ENCODE results near the gene WBP4.
"Not testable (repeated sequence)": the region's sequence is repeated elsewhere in the genome, so short reads cannot be mapped to it uniquely, and the experiment has no call there.

Gene WBP4

DNA sequence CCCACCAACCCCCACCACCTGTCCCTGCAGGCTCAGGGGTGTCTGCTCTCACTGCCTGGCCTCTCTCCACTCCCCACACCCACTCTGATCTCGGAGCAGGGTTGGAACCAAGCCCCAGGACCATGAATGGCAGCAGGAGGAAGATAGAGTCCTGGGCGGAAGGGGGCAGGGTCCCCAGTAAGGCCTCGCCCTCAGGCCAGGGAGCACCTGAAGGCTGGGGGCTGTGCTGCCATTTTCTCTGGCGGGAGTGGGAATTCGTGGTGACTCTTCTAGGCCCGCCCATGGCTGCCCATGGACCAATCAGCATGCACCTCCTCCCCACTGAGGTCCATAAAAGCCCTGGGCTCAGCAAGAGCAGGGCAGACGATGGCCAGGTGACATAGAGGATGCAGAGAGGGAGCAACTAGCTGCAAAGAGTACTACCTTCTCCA is 46.3 kb downstream of the WBP4 start:
- H3K9me3 ChIP-seq (ENCODE audit: severe bottlenecking), result no peaks in the 10 kb centered on the region
- TF ChIP-seq, protein P1, sequence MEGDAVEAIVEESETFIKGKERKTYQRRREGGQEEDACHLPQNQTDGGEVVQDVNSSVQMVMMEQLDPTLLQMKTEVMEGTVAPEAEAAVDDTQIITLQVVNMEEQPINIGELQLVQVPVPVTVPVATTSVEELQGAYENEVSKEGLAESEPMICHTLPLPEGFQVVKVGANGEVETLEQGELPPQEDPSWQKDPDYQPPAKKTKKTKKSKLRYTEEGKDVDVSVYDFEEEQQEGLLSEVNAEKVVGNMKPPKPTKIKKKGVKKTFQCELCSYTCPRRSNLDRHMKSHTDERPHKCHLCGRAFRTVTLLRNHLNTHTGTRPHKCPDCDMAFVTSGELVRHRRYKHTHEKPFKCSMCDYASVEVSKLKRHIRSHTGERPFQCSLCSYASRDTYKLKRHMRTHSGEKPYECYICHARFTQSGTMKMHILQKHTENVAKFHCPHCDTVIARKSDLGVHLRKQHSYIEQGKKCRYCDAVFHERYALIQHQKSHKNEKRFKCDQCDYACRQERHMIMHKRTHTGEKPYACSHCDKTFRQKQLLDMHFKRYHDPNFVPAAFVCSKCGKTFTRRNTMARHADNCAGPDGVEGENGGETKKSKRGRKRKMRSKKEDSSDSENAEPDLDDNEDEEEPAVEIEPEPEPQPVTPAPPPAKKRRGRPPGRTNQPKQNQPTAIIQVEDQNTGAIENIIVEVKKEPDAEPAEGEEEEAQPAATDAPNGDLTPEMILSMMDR (IDR thresholded peaks at IDR 0.05; ENCODE audit: low read depth, low read length), result no peak
- no peak overlapping the region for H3K27ac ChIP-seq
- no peak for DNase-seq
- no peaks in the 10 kb centered on the region for H3K36me3 ChIP-seq
- no peak overlapping the region for H3K4me3 ChIP-seq (ENCODE audit: low read depth, low read length)
- H3K27me3 ChIP-seq (ENCODE audit: insufficient read depth, low read depth, severe bottlenecking), result no peaks in the 10 kb centered on the region

DNA sequence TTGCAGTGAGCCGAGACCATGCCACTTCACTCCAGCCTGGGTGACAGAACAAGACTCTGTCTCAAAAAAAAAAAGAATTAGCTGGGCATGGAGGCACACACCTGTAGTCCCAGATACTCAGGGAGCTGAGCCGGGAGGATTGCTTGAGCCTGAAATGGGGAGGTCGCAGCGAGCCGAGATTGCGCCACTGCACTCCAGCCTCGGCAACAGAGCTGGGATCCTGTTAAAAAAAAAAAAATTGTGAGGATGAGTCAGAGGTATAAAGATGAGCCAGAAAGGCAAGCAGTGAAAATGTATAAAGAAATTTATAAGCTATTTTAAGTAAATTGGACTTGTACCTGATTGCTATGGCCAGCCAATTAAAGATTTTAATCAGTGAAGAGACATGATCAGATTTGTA is 50.1 kb downstream of the WBP4 start:
- no peaks in the 10 kb centered on the region for H3K36me3 ChIP-seq
- no peaks in the 10 kb centered on the region for H3K27me3 ChIP-seq (ENCODE audit: insufficient read depth, low read depth, severe bottlenecking)
- H3K9me3 ChIP-seq (ENCODE audit: severe bottlenecking), result no peaks in the 10 kb centered on the region
- DNase-seq, result no peak
- no peak overlapping the region for H3K4me3 ChIP-seq (ENCODE audit: low read depth, low read length)
- no peak overlapping the region for H3K27ac ChIP-seq
- TF ChIP-seq, protein P1 (IDR thresholded peaks at IDR 0.05; ENCODE audit: low read depth, low read length), result no peak

DNA sequence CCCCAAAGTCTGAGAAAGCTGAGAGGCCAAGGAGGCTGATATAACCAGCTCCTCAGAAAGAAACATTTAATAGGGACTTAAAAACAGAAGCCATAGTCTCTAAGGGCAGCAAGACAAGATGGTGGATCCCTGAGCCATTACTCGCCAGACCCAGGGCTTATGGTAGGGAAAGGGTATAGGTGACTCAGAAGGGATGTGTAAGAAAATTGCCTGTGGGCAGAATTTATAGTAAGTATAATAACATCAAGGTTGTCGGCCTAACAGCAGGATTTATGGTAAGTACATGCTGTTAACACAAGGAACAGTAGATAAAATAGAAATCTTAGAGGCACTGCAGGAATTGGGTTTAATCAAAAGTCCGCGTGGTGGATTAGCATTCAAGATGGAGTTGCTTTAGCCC is 56.6 kb downstream of the WBP4 start:
- TF ChIP-seq, protein P1 (IDR thresholded peaks at IDR 0.05; ENCODE audit: low read depth, low read length), result no peak
- DNase-seq, result no peak
- H3K27me3 ChIP-seq (ENCODE audit: insufficient read depth, low read depth, severe bottlenecking), result no peaks in the 10 kb centered on the region
- no peak overlapping the region for H3K4me3 ChIP-seq (ENCODE audit: low read depth, low read length)
- no peaks in the 10 kb centered on the region for H3K9me3 ChIP-seq (ENCODE audit: severe bottlenecking)
- H3K36me3 ChIP-seq, result no peaks in the 10 kb centered on the region
- no peak overlapping the region for H3K27ac ChIP-seq

DNA sequence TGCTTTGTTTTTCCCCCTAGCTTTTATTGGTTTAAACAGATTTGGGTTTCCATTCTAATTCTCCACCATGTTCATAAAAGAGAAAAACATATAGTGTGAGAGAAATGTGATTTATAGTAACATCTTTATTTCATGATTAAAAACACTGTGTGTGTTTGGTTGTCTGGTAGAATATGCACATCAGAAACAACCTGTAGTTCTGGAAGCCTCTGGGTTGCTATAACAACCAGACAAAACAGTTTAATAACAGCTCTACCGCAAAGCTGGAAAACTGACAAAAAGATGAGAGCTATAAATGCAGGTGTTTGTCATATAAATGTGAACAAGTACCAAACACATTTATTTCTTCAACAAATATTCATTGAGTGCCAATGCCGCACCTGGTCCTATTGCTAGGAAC is 61.5 kb downstream of the WBP4 start:
- H3K27me3 ChIP-seq (ENCODE audit: insufficient read depth, low read depth, severe bottlenecking), result no peaks in the 10 kb centered on the region
- DNase-seq, result no peak
- no peak overlapping the region for H3K4me3 ChIP-seq (ENCODE audit: low read depth, low read length)
- TF ChIP-seq, protein P1 (IDR thresholded peaks at IDR 0.05; ENCODE audit: low read depth, low read length), result no peak
- H3K36me3 ChIP-seq, result no peaks in the 10 kb centered on the region
- no peaks in the 10 kb centered on the region for H3K9me3 ChIP-seq (ENCODE audit: severe bottlenecking)
- H3K27ac ChIP-seq, result no peak overlapping the region

DNA sequence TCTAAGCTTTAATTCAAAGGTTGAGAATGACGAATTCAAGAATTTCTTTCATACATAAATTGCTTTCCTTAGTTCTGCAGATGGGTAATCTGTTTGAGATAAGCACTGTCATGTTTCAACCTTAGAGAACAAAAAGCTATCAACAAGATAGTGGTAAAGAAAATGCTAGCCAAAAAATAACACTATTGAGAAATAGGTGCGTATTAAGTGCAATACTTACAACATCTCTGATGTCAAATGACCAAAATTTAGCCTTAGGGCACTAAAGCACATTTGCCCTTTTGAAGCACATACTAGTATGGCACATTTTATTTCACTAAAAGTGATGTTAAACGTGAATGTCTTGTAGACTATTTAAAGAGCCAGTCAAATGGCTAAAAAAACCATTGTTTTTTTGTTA is 66.4 kb downstream of the WBP4 start:
- Histone ChIP-seq H3K27me3 (ENCODE audit: insufficient read depth, low read depth, severe bottlenecking) (no peaks in the 10 kb centered on the region), H3K27ac (no peak overlapping the region), H3K4me3 (ENCODE audit: low read depth, low read length) (no peak overlapping the region), H3K36me3 (no peaks in the 10 kb centered on the region), H3K9me3 (ENCODE audit: severe bottlenecking) (no peaks in the 10 kb centered on the region)
- TF ChIP-seq, protein P1 (IDR thresholded peaks at IDR 0.05; ENCODE audit: low read depth, low read length), result no peak
- DNase-seq, result no peak

DNA sequence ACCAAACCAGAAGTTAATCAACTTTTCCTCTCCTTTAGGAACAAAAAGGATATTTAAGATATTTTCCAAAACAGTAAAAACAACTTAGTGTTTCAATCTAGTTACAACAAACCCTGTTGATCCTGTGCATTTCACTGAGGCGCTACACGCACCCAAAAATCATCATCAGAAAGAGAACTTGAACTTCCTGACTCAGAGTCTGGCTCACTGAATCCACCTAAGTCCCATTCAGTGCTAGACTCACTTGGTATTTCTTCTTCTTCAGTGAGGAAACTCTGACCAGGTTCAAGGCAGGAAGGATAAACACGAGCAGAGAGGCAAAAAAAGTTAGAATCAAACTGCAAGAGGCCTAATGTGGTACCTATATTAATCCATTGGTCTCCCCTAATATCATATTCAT is 69.0 kb downstream of the WBP4 start:
- Histone ChIP-seq H3K27me3 (ENCODE audit: insufficient read depth, low read depth, severe bottlenecking) (no peaks in the 10 kb centered on the region), H3K4me3 (ENCODE audit: low read depth, low read length) (no peak overlapping the region), H3K27ac (no peak overlapping the region), H3K36me3 (no peaks in the 10 kb centered on the region), H3K9me3 (ENCODE audit: severe bottlenecking) (no peaks in the 10 kb centered on the region)
- no peak for DNase-seq
- TF ChIP-seq, protein P1 (IDR thresholded peaks at IDR 0.05; ENCODE audit: low read depth, low read length), result no peak

DNA sequence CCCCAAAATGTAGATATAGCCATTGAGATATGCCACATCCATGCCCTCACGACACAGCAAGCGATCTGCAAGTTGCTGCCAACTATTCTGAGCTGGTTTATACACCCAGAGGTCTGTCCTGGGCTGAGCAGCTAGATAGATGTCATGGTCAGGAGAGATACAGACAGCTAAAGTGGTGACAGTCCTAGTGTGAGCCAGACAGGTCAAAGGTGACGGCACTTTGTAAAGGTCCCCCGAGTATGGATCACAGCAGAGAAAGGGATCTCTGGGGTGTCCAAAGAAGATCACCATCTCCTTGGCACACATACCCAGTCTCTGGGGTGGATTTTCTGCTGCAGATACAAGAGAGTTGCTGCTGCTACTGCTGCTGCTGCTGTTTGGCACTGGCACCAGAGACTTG is 69.9 kb downstream of the WBP4 start:
- not testable (repeated sequence) for H3K9me3 ChIP-seq (ENCODE audit: severe bottlenecking); H3K27ac ChIP-seq; H3K27me3 ChIP-seq (ENCODE audit: insufficient read depth, low read depth, severe bottlenecking); H3K36me3 ChIP-seq; H3K4me3 ChIP-seq (ENCODE audit: low read depth, low read length); DNase-seq

DNA sequence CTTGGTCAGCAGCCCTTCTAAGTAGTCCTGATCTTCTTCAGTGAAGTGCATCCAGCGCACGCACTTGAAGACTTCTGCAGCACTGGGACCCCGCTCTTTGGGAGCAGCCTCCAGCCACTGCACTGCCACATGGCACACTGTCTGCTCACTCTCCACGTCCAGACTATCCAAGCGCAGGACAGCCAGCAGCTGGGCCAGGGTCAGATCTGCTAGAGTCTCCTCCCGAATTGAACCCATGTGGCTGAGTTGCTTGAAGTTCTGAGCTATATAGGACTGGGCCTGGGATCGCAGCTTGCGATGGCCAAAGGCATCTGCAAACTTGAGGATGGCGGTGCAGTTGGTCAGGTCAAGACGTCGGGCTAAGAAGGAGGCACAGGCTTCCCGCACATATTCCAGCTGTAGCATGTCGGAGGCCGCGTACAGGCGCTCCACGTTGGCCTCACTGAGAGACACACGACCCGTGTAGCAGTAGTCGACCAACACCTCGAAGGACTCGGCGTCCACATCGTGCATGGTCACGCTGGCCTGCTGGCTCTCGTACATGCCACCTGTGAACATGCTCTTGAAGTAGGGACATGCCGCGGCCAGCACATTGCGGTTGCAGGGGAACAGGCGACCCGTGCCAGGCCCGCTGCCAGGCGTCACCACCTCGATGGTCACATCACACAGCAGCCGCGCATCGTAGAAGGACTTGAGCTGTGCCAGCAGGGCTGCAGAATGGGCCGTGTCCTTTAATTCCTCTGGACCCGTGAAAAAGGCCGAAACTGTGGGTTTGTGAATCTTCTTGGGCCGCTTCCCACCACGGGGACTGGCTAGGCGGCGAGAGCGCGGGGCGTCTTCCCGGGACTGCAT is 70.6 kb downstream of the WBP4 start:
- Histone ChIP-seq H3K4me3 (ENCODE audit: low read depth, low read length) (peak overlapping the region; percentile 72), H3K27ac (peak overlapping the region; percentile 51)
- not testable (repeated sequence) for H3K9me3 ChIP-seq (ENCODE audit: severe bottlenecking); H3K36me3 ChIP-seq; H3K27me3 ChIP-seq (ENCODE audit: insufficient read depth, low read depth, severe bottlenecking)
- DNase-seq, result peak; percentile 6
